CD8-positive, alpha-beta memory T cell (primary cell): Measurements from ENCODE around the gene ZYG11A. TPM values are rescaled to one million over a fixed set of nuclear protein-coding genes. Genes with fewer than 3 reads are reported as not detected.
A peak's percentile ranks its signal among the peaks of the same experiment; 100 is the strongest.

ENCODE experiments used
- CTCF ChIA-PET: fragments of 350-600 bp; sonication (Branson Sonifier 250); formaldehyde crosslinking; loops from one replicate; lab custom pipeline; 2021; ENCODE audit warnings: antibody characterized with exemption; lab: Charles Lee
- POLR2A ChIA-PET: fragments of 350-600 bp; sonication (Branson Sonifier 250); formaldehyde crosslinking; loops from one replicate; lab custom pipeline; 2021; ENCODE audit warnings: antibody characterized with exemption; lab: Charles Lee
- DNase-seq, 5 donors: peaks; one replicate each; pipeline versions ENCODE4 v3.0.0 to v3.0.0-alpha.2; 2020 to 2022; ENCODE audit warnings: mixed read lengths in 1 of 5
- H3K27ac ChIP-seq: one replicate; pipeline ENCODE4 v1.7.0; 2013; ENCODE audit warnings: low read depth, mild to moderate bottlenecking, low read length, moderate library complexity
- H3K27me3 ChIP-seq: 2 replicates; pipeline ENCODE4 v1.7.0; 2013; ENCODE audit warnings: low read length, mild to moderate bottlenecking; ENCODE audit not compliant: insufficient read depth, poor library complexity, severe bottlenecking
- H3K36me3 ChIP-seq: 2 replicates; pipeline ENCODE4 v1.7.0; 2013; ENCODE audit warnings: mild to moderate bottlenecking, low read length, moderate library complexity; ENCODE audit not compliant: insufficient read depth
- H3K4me1 ChIP-seq: 2 replicates; pipeline ENCODE4 v1.7.0; 2013; ENCODE audit warnings: mild to moderate bottlenecking, low read length, moderate library complexity; ENCODE audit not compliant: insufficient read depth
- H3K4me3 ChIP-seq: 2 replicates; pipeline ENCODE4 v1.7.0; 2013; ENCODE audit warnings: mild to moderate bottlenecking, low read length
- H3K9me3 ChIP-seq: 2 replicates; pipeline ENCODE4 v1.7.0; 2013; ENCODE audit warnings: mild to moderate bottlenecking, low read length
- H3K27ac Mint-ChIP-seq, 8 donors: one replicate each; pipeline ENCODE4 v1.8.0; 2020 to 2021; ENCODE audit warnings: mixed read lengths in 8 of 8, mild to moderate bottlenecking in 6 of 8, inconsistent platforms in 3 of 8, moderate library complexity in 3 of 8
- H3K27me3 Mint-ChIP-seq, 2 donors: one replicate each; pipeline ENCODE4 v1.8.0; 2020 to 2021; ENCODE audit warnings: mixed read lengths in 2 of 2, mild to moderate bottlenecking in 1 of 2, moderate library complexity in 1 of 2
- H3K36me3 Mint-ChIP-seq, 3 donors: one replicate each; pipeline ENCODE4 v1.8.0; 2020 to 2021; ENCODE audit warnings: mixed read lengths in 3 of 3, inconsistent platforms in 1 of 3, mild to moderate bottlenecking in 1 of 3
- H3K4me1 Mint-ChIP-seq, 3 donors: one replicate each; pipeline ENCODE4 v1.8.0; 2020 to 2021; ENCODE audit warnings: mixed read lengths in 3 of 3, inconsistent platforms in 1 of 3, mild to moderate bottlenecking in 1 of 3
- H3K4me3 Mint-ChIP-seq, 7 donors: one replicate each; pipeline ENCODE4 v1.8.0; 2020 to 2021; ENCODE audit warnings: mixed read lengths in 7 of 7, mild to moderate bottlenecking in 6 of 7, moderate library complexity in 4 of 7, inconsistent platforms in 2 of 7
- H3K9me3 Mint-ChIP-seq, 5 donors: one replicate each; pipeline ENCODE4 v1.8.0; 2020 to 2022; ENCODE audit warnings: mixed read lengths in 5 of 5, mild to moderate bottlenecking in 3 of 5, moderate library complexity in 2 of 5, inconsistent platforms in 1 of 5
- polyA plus RNA-seq: library from polyadenylated mRNA; unstranded; fragments of 300-500 nt; fragmentation: Illumina TruSeq; gene quantifications from one replicate; pipeline ENCODE4 v1.2.3, GENCODE V29; 2021
- total RNA-seq, 2 experiments: library from RNA; stranded (reverse); gene quantifications; one replicate each; pipeline ENCODE4 v1.2.3, GENCODE V29; 2021

The ZYG11A gene
- total and polyA plus RNA-seq, 3 experiments from 2014 or later = 0.04 to 0.07 TPM; not detected in 1

DNA sequence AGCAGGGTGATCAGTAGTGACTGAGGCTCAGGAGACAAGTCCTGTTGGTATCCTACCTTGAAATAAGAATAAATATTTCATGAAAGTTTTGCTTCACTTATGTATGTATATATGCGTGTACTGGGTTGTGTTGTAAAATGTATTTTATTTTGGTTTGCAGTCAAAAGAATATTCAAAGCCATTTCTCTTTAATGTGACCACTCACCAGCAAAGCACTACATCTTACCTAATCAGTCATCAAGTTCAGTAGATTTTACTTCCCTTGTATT is 95.6 kb downstream of the ZYG11A start:
- DNase-seq = no peak
- CTCF ChIA-PET = no interaction called here
- no peaks in the 10 kb centered on the region for H3K36me3 ChIP-seq
- no peak overlapping the region for H3K4me3 Mint-ChIP-seq
- H3K36me3 Mint-ChIP-seq = peaks cover 0 to 8% (median 7%) of the 10 kb centered on the region in 3 donors
- H3K9me3 ChIP-seq = no peaks in the 10 kb centered on the region
- no peaks in the 10 kb centered on the region for H3K9me3 Mint-ChIP-seq
- no peak overlapping the region for H3K27ac ChIP-seq
- POLR2A ChIA-PET = no interaction called here
- no peaks in the 10 kb centered on the region for H3K27me3 ChIP-seq
- H3K27ac Mint-ChIP-seq = no peak overlapping the region
- H3K4me1 Mint-ChIP-seq = peaks cover 0 to 6% (median 0%) of the 10 kb centered on the region in 3 donors
- H3K4me3 ChIP-seq = no peak overlapping the region
- no peaks in the 10 kb centered on the region for H3K27me3 Mint-ChIP-seq
- no peaks in the 10 kb centered on the region for H3K4me1 ChIP-seq

DNA sequence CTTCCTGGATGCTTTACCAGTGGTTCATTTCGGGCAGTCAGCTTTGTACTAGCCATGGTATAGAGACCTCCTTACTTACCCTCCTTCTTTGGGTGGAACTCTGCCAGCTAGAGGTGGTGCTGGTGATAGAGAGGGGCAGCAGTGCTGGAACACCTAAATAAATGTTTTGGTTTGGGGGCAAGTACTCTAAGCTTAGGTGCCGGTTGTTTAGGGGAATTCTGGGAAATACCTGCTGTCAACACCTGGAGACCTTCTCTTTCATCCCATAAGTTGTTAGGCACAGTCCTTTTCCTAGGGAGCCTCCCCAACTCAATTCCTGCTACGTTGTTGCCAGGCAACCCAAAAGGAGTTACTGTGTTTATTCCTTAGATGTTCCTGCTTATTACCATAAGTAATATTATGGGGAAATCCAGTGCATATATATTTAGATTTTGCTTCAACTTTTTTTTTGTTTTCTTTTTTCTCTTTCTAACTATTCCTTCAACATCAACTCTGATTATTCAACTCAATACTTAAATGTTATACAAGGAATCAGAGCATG is 101.4 kb downstream of the ZYG11A start:
- Histone ChIP-seq H3K4me3 (no peak overlapping the region), H3K4me1 (no peaks in the 10 kb centered on the region), H3K36me3 (no peaks in the 10 kb centered on the region), H3K27ac (no peak overlapping the region), H3K27me3 (no peaks in the 10 kb centered on the region), H3K9me3 (no peaks in the 10 kb centered on the region)
- ChIA-PET CTCF (interaction anchor here (0.6 kb wide), 1 partner anchor 822 kb away, joined by 4 read pairs; no protein-coding TSS in a partner anchor), POLR2A (no interaction called here)
- Mint-ChIP-seq H3K27me3 (no peaks in the 10 kb centered on the region), H3K9me3 (no peaks in the 10 kb centered on the region), H3K4me1 (peaks cover 0 to 4% (median 0%) of the 10 kb centered on the region in 3 donors), H3K27ac (peak overlapping the region in 1 of 8 donors; percentile 60), H3K4me3 (no peak overlapping the region), H3K36me3 (peaks cover 0 to 13% (median 10%) of the 10 kb centered on the region in 3 donors)
- no peak for DNase-seq

DNA sequence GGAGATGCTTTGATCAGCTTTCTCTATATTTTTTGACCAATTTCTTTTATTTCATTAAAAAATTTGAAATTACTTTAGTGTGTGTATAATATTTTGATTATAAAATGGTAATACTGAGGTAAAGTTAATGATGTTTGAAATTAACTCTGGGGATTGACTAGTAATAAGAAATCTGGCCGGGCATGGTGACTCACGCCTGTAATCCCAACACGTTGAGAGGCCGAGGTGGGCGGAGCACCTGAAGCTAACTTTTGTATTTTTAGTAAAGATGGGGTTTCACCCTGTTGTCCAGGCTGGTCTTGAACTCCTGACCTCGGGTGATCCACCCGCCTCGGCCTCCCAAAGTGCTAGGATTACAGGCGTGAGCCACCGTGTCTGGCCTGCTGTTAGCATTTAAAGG is 102.0 kb downstream of the ZYG11A start:
- no peaks in the 10 kb centered on the region for H3K36me3 ChIP-seq
- peaks cover 5 to 18% (median 13%) of the 10 kb centered on the region in 3 donors for H3K36me3 Mint-ChIP-seq
- no peak overlapping the region for H3K4me3 ChIP-seq
- H3K9me3 ChIP-seq = no peaks in the 10 kb centered on the region
- H3K27ac Mint-ChIP-seq = no peak overlapping the region
- H3K27ac ChIP-seq = no peak overlapping the region
- no peaks in the 10 kb centered on the region for H3K27me3 ChIP-seq
- no peak overlapping the region for H3K4me3 Mint-ChIP-seq
- H3K4me1 Mint-ChIP-seq = peaks cover 0 to 4% (median 0%) of the 10 kb centered on the region in 3 donors
- ChIA-PET CTCF (no interaction called here), POLR2A (no interaction called here)
- no peaks in the 10 kb centered on the region for H3K27me3 Mint-ChIP-seq
- H3K9me3 Mint-ChIP-seq = no peaks in the 10 kb centered on the region
- H3K4me1 ChIP-seq = no peaks in the 10 kb centered on the region
- DNase-seq = no peak

Other genes starting within 250 kb of the ZYG11A start
- 10 to 100 TPM; 29.9 to 30.0 TPM for gene GPX7, start 240.4 kb upstream of the ZYG11A start, total RNA-seq
- 31.9 TPM for gene GPX7, start 240.4 kb upstream of the ZYG11A start, polyA plus RNA-seq
- gene SHISAL2A, start 209.6 kb upstream of the ZYG11A start, total RNA-seq = 10 to 100 TPM; 15.7 to 16.7 TPM
- 11.3 TPM for gene SHISAL2A, start 209.6 kb upstream of the ZYG11A start, polyA plus RNA-seq
- gene COA7, start 144.4 kb upstream of the ZYG11A start, total RNA-seq = 10 to 100 TPM; 39.8 to 41.2 TPM
- gene COA7, start 144.4 kb upstream of the ZYG11A start, polyA plus RNA-seq = 3.2 TPM
- gene ZYG11B, start 116.3 kb upstream of the ZYG11A start, total RNA-seq = 10 to 100 TPM; 11.2 to 11.9 TPM
- gene ZYG11B, start 116.3 kb upstream of the ZYG11A start, polyA plus RNA-seq = 11.5 TPM
- gene ECHDC2, start 79.0 kb downstream of the ZYG11A start, total RNA-seq = 10 to 100 TPM; 26.5 to 29.9 TPM
- gene ECHDC2, start 79.0 kb downstream of the ZYG11A start, polyA plus RNA-seq = 32.3 TPM
- 10 to 100 TPM; 66.0 to 69.0 TPM for gene SCP2, start 84.5 kb downstream of the ZYG11A start, total RNA-seq
- gene SCP2, start 84.5 kb downstream of the ZYG11A start, polyA plus RNA-seq = 162 TPM
- gene PODN, start 219.5 kb downstream of the ZYG11A start, total RNA-seq = not detected
- gene PODN, start 219.5 kb downstream of the ZYG11A start, polyA plus RNA-seq = 0.53 TPM